IMR-90 (cell line): ENCODE data around the gene TPRKB. TPM values are rescaled to one million over a fixed set of nuclear protein-coding genes. Genes with fewer than 3 reads are reported as not detected.

ENCODE experiments used
- ATAC-seq: fragments of 200-7000 bp; cut with Tn5 transposase; 2 replicates; pipeline ENCODE4 v1.9.1; 2020; ENCODE audit warnings: low read depth, mild to moderate bottlenecking, moderate library complexity
- BruUV-seq: library from RNA; stranded (reverse); fragments of 400-500 nt; replicated peaks from 2 replicates; lab custom pipeline; 2021; lab: Mats Ljungman, UMichigan
- CTCF ChIA-PET: fragments of 300-600 bp; formaldehyde crosslinking; extraction: SDS; loops from one replicate; lab custom pipeline; 2021; ENCODE audit warnings: antibody characterized with exemption; lab: Yijun Ruan, JAX
- POLR2A ChIA-PET: fragments of 300-600 bp; sonication (Branson Sonifier 250); formaldehyde crosslinking; loops from one replicate; lab custom pipeline; 2022; ENCODE audit warnings: antibody characterized with exemption; ENCODE audit not compliant: unreplicated experiment; lab: Charles Lee
- DNase-seq: peaks from one replicate; pipeline ENCODE4 v3.0.0; 2013
- H2AFZ ChIP-seq: replicated peaks from 2 replicates; pipeline ENCODE3; 2013; ENCODE audit warnings: low read length, mild to moderate bottlenecking; ENCODE audit not compliant: poor library complexity
- H2AK5ac ChIP-seq: 2 replicates; pipeline ENCODE4 v1.6.1; 2013; ENCODE audit warnings: low read depth, low read length, inconsistent platforms
- H2AK9ac ChIP-seq: replicated peaks from 2 replicates; pipeline ENCODE3; 2013; ENCODE audit warnings: mild to moderate bottlenecking, low read depth, low read length, moderate library complexity; ENCODE audit not compliant: poor library complexity
- H2BK120ac ChIP-seq: 2 replicates; pipeline ENCODE4 v1.6.1; 2013; ENCODE audit warnings: low read depth, low read length, inconsistent platforms
- H2BK15ac ChIP-seq: 3 replicates; pipeline ENCODE4 v1.6.1; 2013; ENCODE audit warnings: low read depth, low read length, inconsistent platforms
- H2BK20ac ChIP-seq: 2 replicates; pipeline ENCODE4 v1.6.1; 2013; ENCODE audit warnings: low read depth, mild to moderate bottlenecking, inconsistent platforms, low read length, moderate library complexity
- H2BK5ac ChIP-seq: 2 replicates; pipeline ENCODE4 v1.6.1; 2013; ENCODE audit warnings: mild to moderate bottlenecking, low read depth, low read length, inconsistent platforms; ENCODE audit not compliant: poor library complexity, severe bottlenecking
- H3K14ac ChIP-seq: replicated peaks from 2 replicates; pipeline ENCODE4 v1.6.1; 2013; ENCODE audit warnings: low read depth, low read length, inconsistent platforms
- H3K18ac ChIP-seq: 2 replicates; pipeline ENCODE4 v1.6.1; 2013; ENCODE audit warnings: low read depth, low read length, control low read depth
- H3K23ac ChIP-seq: 2 replicates; pipeline ENCODE4 v1.6.1; 2013; ENCODE audit warnings: low read depth, low read length, inconsistent platforms
- H3K27ac ChIP-seq: 2 replicates; pipeline ENCODE4 v1.5.1; 2013; ENCODE audit warnings: mild to moderate bottlenecking, control low read depth, low read length; ENCODE audit not compliant: insufficient read depth
- H3K27me3 ChIP-seq: 2 replicates; pipeline ENCODE4 v1.6.1; 2013; ENCODE audit warnings: low read length; ENCODE audit not compliant: control insufficient read depth, insufficient read depth
- H3K36me3 ChIP-seq: 2 replicates; pipeline ENCODE4 v1.6.1; 2013; ENCODE audit warnings: low read length, mixed read lengths; ENCODE audit not compliant: control insufficient read depth, insufficient read depth
- H3K4ac ChIP-seq: 2 replicates; pipeline ENCODE4 v1.6.1; 2013; ENCODE audit warnings: low read depth, low read length, inconsistent platforms
- H3K4me1 ChIP-seq: 2 replicates; pipeline ENCODE4 v1.6.1; 2013; ENCODE audit warnings: low read length, mixed read lengths; ENCODE audit not compliant: control insufficient read depth, insufficient read depth
- H3K4me2 ChIP-seq: 2 replicates; pipeline ENCODE4 v1.6.1; 2013; ENCODE audit warnings: low read depth, mild to moderate bottlenecking, control low read depth, low read length, moderate library complexity
- H3K4me3 ChIP-seq: 2 replicates; pipeline ENCODE4 v1.5.1; 2013; ENCODE audit warnings: low read depth, mild to moderate bottlenecking, control low read depth, low read length, moderate library complexity; ENCODE audit not compliant: insufficient read depth
- H3K56ac ChIP-seq: 2 replicates; pipeline ENCODE4 v1.6.1; 2013; ENCODE audit warnings: low read length, inconsistent platforms; ENCODE audit not compliant: insufficient read depth; ENCODE audit errors: extremely low read depth
- H3K79me1 ChIP-seq, 2 experiments: 2 replicates each; pipeline ENCODE4 v1.6.1; 2013; ENCODE audit warnings: low read length in 2 of 2, inconsistent platforms in 1 of 2, low read depth in 1 of 2
- H3K9ac ChIP-seq: 2 replicates; pipeline ENCODE4 v1.6.1; 2013; ENCODE audit warnings: low read depth, low read length, control low read depth
- H3K9me1 ChIP-seq: 2 replicates; pipeline ENCODE4 v1.6.1; 2013; ENCODE audit warnings: low read length, inconsistent platforms; ENCODE audit not compliant: insufficient read depth
- H3K9me3 ChIP-seq: 2 replicates; pipeline ENCODE4 v1.6.1; 2013; ENCODE audit warnings: low read length; ENCODE audit not compliant: control insufficient read depth, insufficient read depth
- H4K20me1 ChIP-seq: 2 replicates; pipeline ENCODE4 v1.6.1; 2013; ENCODE audit warnings: low read length, inconsistent platforms; ENCODE audit not compliant: insufficient read depth
- H4K5ac ChIP-seq: 2 replicates; pipeline ENCODE4 v1.6.1; 2013; ENCODE audit warnings: mild to moderate bottlenecking, low read depth, low read length, control low read depth
- H4K8ac ChIP-seq, 2 experiments: 2 replicates each; pipeline ENCODE4 v1.6.1; 2013; ENCODE audit warnings: low read depth in 2 of 2, low read length in 2 of 2, control low read depth in 1 of 2, inconsistent platforms in 1 of 2
- H4K91ac ChIP-seq: 2 replicates; pipeline ENCODE4 v1.6.1; 2013; ENCODE audit warnings: low read depth, low read length, inconsistent platforms; ENCODE audit not compliant: insufficient read depth
- BHLHE40 ChIP-seq: fragments of 150-350 bp; IDR thresholded peaks from 2 replicates; pipeline ENCODE4 v1.6.1; 2016; ENCODE audit warnings: mild to moderate bottlenecking, low read depth, low read length
- CEBPB ChIP-seq: IDR thresholded peaks from 2 replicates; pipeline ENCODE4 v1.6.1; 2012; ENCODE audit warnings: low read depth, low read length, improper control_type of control experiment
- CHD1 ChIP-seq: IDR thresholded peaks from 2 replicates; pipeline ENCODE4 v1.6.1; 2012; ENCODE audit warnings: low read depth, low read length, improper control_type of control experiment
- FOS ChIP-seq: fragments of 150-350 bp; IDR thresholded peaks from 2 replicates; pipeline ENCODE4 v1.6.1; 2016; ENCODE audit warnings: low read depth, low read length
- MAFK ChIP-seq: IDR thresholded peaks from 2 replicates; pipeline ENCODE4 v1.6.1; 2012; ENCODE audit warnings: low read depth, low read length, improper control_type of control experiment
- MXI1 ChIP-seq: IDR thresholded peaks from 2 replicates; pipeline ENCODE4 v1.6.1; 2012; ENCODE audit warnings: low read depth, mild to moderate bottlenecking, low read length, moderate library complexity, borderline replicate concordance
- NFE2L2 ChIP-seq: fragments of 150-350 bp; IDR thresholded peaks from 2 replicates; pipeline ENCODE4 v1.6.1; 2016; ENCODE audit warnings: low read depth, mild to moderate bottlenecking, low read length
- POLR2A ChIP-seq: IDR thresholded peaks from 2 replicates; pipeline ENCODE4 v1.6.1; 2012; ENCODE audit warnings: mild to moderate bottlenecking, low read depth, low read length
- RAD21 ChIP-seq: IDR thresholded peaks from 2 replicates; pipeline ENCODE4 v1.6.1; 2012; ENCODE audit warnings: low read length, improper control_type of control experiment
- RCOR1 ChIP-seq: IDR thresholded peaks from 2 replicates; pipeline ENCODE4 v1.6.1; 2012; ENCODE audit warnings: mild to moderate bottlenecking, low read length, improper control_type of control experiment; ENCODE audit not compliant: insufficient replicate concordance
- RFX5 ChIP-seq: IDR thresholded peaks from 2 replicates; pipeline ENCODE4 v1.8.0; 2012; ENCODE audit warnings: low read depth, mild to moderate bottlenecking, low read length, moderate library complexity
- SMC3 ChIP-seq: fragments of 150-350 bp; IDR thresholded peaks from 2 replicates; pipeline ENCODE4 v1.6.1; 2016; ENCODE audit warnings: low read depth, mild to moderate bottlenecking, antibody characterized with exemption, low read length, moderate library complexity
- WGBS, 2 experiments: methylation state at CpG; one replicate each; pipeline versions ENCODE4 v1.1.5 to v1.1.7; 2013; ENCODE audit warnings: missing lambda C conversion rate in 2 of 2; ENCODE audit not compliant: insufficient read length in 1 of 2; ENCODE audit errors: extremely low coverage in 2 of 2; 5-methylcytosine and 5-hydroxymethylcytosine counted together
- dilution Hi-C: fragments of 300-500 bp; cut with HindIII; formaldehyde crosslinking; loops from one replicate; pipeline ENCODE4 v1.14.3; 2018; ENCODE audit warnings: low sequenced_read_pairs; ENCODE audit not compliant: unreplicated experiment
- in situ Hi-C: fragments of 300-500 bp; cut with MboI; formaldehyde crosslinking; loops from 3 replicates; pipeline ENCODE4 v1.14.3; 2019; ENCODE audit warnings: low sequenced_read_pairs, inconsistent platforms, mixed read lengths
- intact Hi-C: fragments of 100-400 bp; cut with micrococcal nuclease; formaldehyde crosslinking; loops from 2 replicates; pipeline ENCODE4 v1.10.0; 2022
- polyA plus RNA-seq, 3 experiments: library from polyadenylated mRNA; depleted of rRNA; stranded (reverse); fragments of >200 nt; gene quantifications; 2 replicates each; pipeline ENCODE4 v1.2.3, GENCODE V29; 2012; ENCODE audit warnings: low replicate concordance in 1 of 3
- total RNA-seq: library from RNA; depleted of rRNA; stranded (reverse); fragments of >200 nt; gene quantifications from 2 replicates; pipeline ENCODE4 v1.2.3, GENCODE V29; 2012
- TF ChIP-seq, protein P1 (sequence below): fragments of 150-350 bp; IDR thresholded peaks from 2 replicates; pipeline ENCODE4 v1.6.1; 2017; ENCODE audit warnings: mild to moderate bottlenecking, antibody characterized with exemption, low read length, low read depth
- TF ChIP-seq, protein P2 (sequence below): conservative IDR thresholded peaks from 2 replicates; pipeline ENCODE4 v1.5.1; 2012; ENCODE audit warnings: mild to moderate bottlenecking, low read depth, low read length, improper control_type of control experiment
- TF ChIP-seq, protein P3 (sequence below): fragments of 150-350 bp; IDR thresholded peaks from 2 replicates; pipeline ENCODE4 v1.6.1; 2016; ENCODE audit warnings: low read depth, mild to moderate bottlenecking, low read length, moderate library complexity, borderline replicate concordance

TPRKB gene
- total and polyA plus RNA-seq, 2 of the 4 experiments (the other 2 are of a cell fraction) = 35.3 to 37.6 TPM

DNA sequence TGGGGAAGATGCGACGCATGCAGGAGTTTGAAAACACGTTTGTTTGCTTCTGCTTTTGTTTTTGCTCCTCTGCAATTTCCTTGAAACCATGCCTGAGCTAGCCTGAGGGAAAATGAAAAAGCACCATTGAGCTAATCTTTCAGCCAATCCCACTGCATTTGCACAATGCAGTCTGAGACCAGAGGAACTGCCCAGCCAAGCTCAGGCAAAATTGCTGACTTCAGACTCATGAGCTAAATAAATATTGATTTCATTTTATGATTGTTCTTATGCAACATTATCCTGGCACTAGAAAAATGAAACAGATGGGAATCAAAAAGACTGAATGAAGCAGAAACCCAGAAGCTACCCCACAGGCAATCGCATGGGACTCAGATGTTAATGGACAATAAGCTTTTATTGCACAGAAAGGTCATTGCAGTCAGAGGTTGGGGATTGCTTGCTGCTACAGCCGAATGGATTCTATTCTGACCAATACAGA lies 37.0 kb downstream of the TPRKB start:
- Histone ChIP-seq H2BK20ac (no peak overlapping the region), H3K4me3 (no peak overlapping the region), H3K9me1 (no peaks in the 10 kb centered on the region), H3K27ac (no peak overlapping the region), H4K91ac (no peak overlapping the region), H3K23ac (no peak overlapping the region), H3K4me1 (no peaks in the 10 kb centered on the region), H2AK9ac (no peak overlapping the region), H2AFZ (no peak overlapping the region), H3K14ac (no peak overlapping the region), H3K9ac (no peak overlapping the region), H2BK15ac (no peak overlapping the region), H3K9me3 (no peaks in the 10 kb centered on the region), H3K4me2 (no peak overlapping the region), H2BK120ac (no peak overlapping the region), H4K8ac (no peak overlapping the region), H4K5ac (no peak overlapping the region), H3K79me1 (no peaks in the 10 kb centered on the region), H3K36me3 (no peaks in the 10 kb centered on the region), H2BK5ac (no peak overlapping the region), H3K18ac (no peak overlapping the region), H3K4ac (no peak overlapping the region), H3K27me3 (peaks cover 12% of the 10 kb centered on the region), H4K20me1 (no peaks in the 10 kb centered on the region), H2AK5ac (no peak overlapping the region), H3K56ac (no peak overlapping the region)
- no peak for TF ChIP-seq MXI1
- no peak for TF ChIP-seq CEBPB
- no peak for TF ChIP-seq FOS
- no peak for TF ChIP-seq SMC3
- TF ChIP-seq CHD1 = no peak
- no peak for TF ChIP-seq BHLHE40
- TF ChIP-seq, protein P1, sequence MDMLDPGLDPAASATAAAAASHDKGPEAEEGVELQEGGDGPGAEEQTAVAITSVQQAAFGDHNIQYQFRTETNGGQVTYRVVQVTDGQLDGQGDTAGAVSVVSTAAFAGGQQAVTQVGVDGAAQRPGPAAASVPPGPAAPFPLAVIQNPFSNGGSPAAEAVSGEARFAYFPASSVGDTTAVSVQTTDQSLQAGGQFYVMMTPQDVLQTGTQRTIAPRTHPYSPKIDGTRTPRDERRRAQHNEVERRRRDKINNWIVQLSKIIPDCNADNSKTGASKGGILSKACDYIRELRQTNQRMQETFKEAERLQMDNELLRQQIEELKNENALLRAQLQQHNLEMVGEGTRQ = no peak
- TF ChIP-seq RFX5 = no peak
- TF ChIP-seq, protein P2, sequence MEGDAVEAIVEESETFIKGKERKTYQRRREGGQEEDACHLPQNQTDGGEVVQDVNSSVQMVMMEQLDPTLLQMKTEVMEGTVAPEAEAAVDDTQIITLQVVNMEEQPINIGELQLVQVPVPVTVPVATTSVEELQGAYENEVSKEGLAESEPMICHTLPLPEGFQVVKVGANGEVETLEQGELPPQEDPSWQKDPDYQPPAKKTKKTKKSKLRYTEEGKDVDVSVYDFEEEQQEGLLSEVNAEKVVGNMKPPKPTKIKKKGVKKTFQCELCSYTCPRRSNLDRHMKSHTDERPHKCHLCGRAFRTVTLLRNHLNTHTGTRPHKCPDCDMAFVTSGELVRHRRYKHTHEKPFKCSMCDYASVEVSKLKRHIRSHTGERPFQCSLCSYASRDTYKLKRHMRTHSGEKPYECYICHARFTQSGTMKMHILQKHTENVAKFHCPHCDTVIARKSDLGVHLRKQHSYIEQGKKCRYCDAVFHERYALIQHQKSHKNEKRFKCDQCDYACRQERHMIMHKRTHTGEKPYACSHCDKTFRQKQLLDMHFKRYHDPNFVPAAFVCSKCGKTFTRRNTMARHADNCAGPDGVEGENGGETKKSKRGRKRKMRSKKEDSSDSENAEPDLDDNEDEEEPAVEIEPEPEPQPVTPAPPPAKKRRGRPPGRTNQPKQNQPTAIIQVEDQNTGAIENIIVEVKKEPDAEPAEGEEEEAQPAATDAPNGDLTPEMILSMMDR = no peak
- TF ChIP-seq, protein P3, sequence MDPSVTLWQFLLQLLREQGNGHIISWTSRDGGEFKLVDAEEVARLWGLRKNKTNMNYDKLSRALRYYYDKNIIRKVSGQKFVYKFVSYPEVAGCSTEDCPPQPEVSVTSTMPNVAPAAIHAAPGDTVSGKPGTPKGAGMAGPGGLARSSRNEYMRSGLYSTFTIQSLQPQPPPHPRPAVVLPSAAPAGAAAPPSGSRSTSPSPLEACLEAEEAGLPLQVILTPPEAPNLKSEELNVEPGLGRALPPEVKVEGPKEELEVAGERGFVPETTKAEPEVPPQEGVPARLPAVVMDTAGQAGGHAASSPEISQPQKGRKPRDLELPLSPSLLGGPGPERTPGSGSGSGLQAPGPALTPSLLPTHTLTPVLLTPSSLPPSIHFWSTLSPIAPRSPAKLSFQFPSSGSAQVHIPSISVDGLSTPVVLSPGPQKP = no peak
- no peak for TF ChIP-seq RAD21
- no peak for TF ChIP-seq NFE2L2
- TF ChIP-seq RCOR1 = no peak
- no peak for TF ChIP-seq MAFK
- no peak for TF ChIP-seq POLR2A
- no TSS peak for BruUV-seq
- in situ Hi-C loops (no loop called here), intact Hi-C loops (no loop called here), dilution Hi-C loops (no loop called here)
- ChIA-PET CTCF (no interaction called here), POLR2A (no interaction called here)
- DNase-seq (peak; percentile 19), ATAC-seq (peak; percentile 73)
- WGBS, 2 experiments = 17% methylated on average over 1 of the region's 5 CpGs; no CpG with 5 or more reads in 1 of the 2 experiments
